ENCODE data around the gene CASP1. TPM values are rescaled to one million over a fixed set of nuclear protein-coding genes. Genes with fewer than 3 reads are reported as not detected.
"Not testable (repeated sequence)": the region's sequence is repeated elsewhere in the genome, so short reads cannot be mapped to it uniquely, and the experiment has no call there.

Gene CASP1
- total and polyA plus RNA-seq, 5 donors from 2014 or later = 67.5 to 208 (median 110) TPM

GRCh38 chr11:105073456-105074165, 38.7 kb upstream of the CASP1 start:
- H3K27me3 Mint-ChIP-seq = peaks cover 5% of the 10 kb centered on the region
- Histone ChIP-seq H3K27ac (ENCODE audit: insufficient read depth, low read length, poor library complexity, severe bottlenecking) (no peak overlapping the region), H3K4me1 (ENCODE audit: control insufficient read depth, insufficient read depth, low read length, poor library complexity, severe bottlenecking) (peaks cover 28% of the 10 kb centered on the region), H3K27me3 (ENCODE audit: control insufficient read depth, insufficient read depth, low read length) (no peaks in the 10 kb centered on the region), H3K4me3 (ENCODE audit: low read depth, low read length) (no peak overlapping the region), H3K9me3 (ENCODE audit: control insufficient read depth in 2 of 2, low read length in 2 of 2) (no peaks in the 10 kb centered on the region), H3K36me3 (ENCODE audit: control insufficient read depth, insufficient read depth, low read length) (peaks cover 3% of the 10 kb centered on the region)
- DNase-seq (no peak), ATAC-seq (ENCODE audit: low read depth in 2 of 2) (no peak)
- peaks cover 6% of the 10 kb centered on the region for H3K36me3 Mint-ChIP-seq
- H3K9me3 Mint-ChIP-seq = peaks cover 0 to 1% (median 0%) of the 10 kb centered on the region in 7 donors
- H3K27ac Mint-ChIP-seq = peak overlapping the region in 1 of 3 donors; percentile 11
- H3K4me1 Mint-ChIP-seq = peaks cover 14 to 40% (median 30%) of the 10 kb centered on the region in 4 donors
- no peak overlapping the region for H3K4me3 Mint-ChIP-seq

- not testable (repeated sequence) for DNase-seq; H3K4me3 ChIP-seq (ENCODE audit: low read depth, low read length); H3K27ac Mint-ChIP-seq; H3K27me3 Mint-ChIP-seq; ATAC-seq (ENCODE audit: low read depth in 2 of 2); H3K4me3 Mint-ChIP-seq; H3K9me3 Mint-ChIP-seq; H3K27me3 ChIP-seq (ENCODE audit: control insufficient read depth, insufficient read depth, low read length); H3K9me3 ChIP-seq (ENCODE audit: control insufficient read depth in 2 of 2, low read length in 2 of 2)
- Histone ChIP-seq H3K4me1 (ENCODE audit: control insufficient read depth, insufficient read depth, low read length, poor library complexity, severe bottlenecking) (peaks cover 36% of the 10 kb centered on the region), H3K27ac (ENCODE audit: insufficient read depth, low read length, poor library complexity, severe bottlenecking) (peak overlapping the region; percentile 78), H3K36me3 (ENCODE audit: control insufficient read depth, insufficient read depth, low read length) (peaks cover 11% of the 10 kb centered on the region)
- Mint-ChIP-seq H3K36me3 (peaks cover 15% of the 10 kb centered on the region), H3K4me1 (peaks cover 24 to 48% (median 32%) of the 10 kb centered on the region in 4 donors)
These were observed 37.1 kb upstream of the CASP1 start for GRCh38 chr11:105072080-105072479.

- H3K9me3 Mint-ChIP-seq = peaks cover 0 to 3% (median 0%) of the 10 kb centered on the region in 7 donors
- Histone ChIP-seq H3K9me3 (ENCODE audit: control insufficient read depth in 2 of 2, low read length in 2 of 2) (no peaks in the 10 kb centered on the region), H3K27ac (ENCODE audit: insufficient read depth, low read length, poor library complexity, severe bottlenecking) (peak overlapping the region; percentile 78), H3K4me3 (ENCODE audit: low read depth, low read length) (peak overlapping the region; percentile 91), H3K36me3 (ENCODE audit: control insufficient read depth, insufficient read depth, low read length) (peaks cover 16% of the 10 kb centered on the region), H3K27me3 (ENCODE audit: control insufficient read depth, insufficient read depth, low read length) (no peaks in the 10 kb centered on the region), H3K4me1 (ENCODE audit: control insufficient read depth, insufficient read depth, low read length, poor library complexity, severe bottlenecking) (peaks cover 42% of the 10 kb centered on the region)
- DNase-seq (peak in 2 of 3 donors; percentile 70 to 84), ATAC-seq (ENCODE audit: low read depth in 2 of 2) (peak; percentile 56 to 68)
- H3K36me3 Mint-ChIP-seq = peaks cover 23% of the 10 kb centered on the region
- H3K27me3 Mint-ChIP-seq = peaks cover 5% of the 10 kb centered on the region
- H3K27ac Mint-ChIP-seq = peak overlapping the region; percentile 96 to 100 (median 96)
- peak overlapping the region; percentile 91 to 99 (median 96) for H3K4me3 Mint-ChIP-seq
- peaks cover 31 to 55% (median 36%) of the 10 kb centered on the region in 4 donors for H3K4me1 Mint-ChIP-seq
These were observed 36.3 kb upstream of the CASP1 start for GRCh38 chr11:105071089-105071732.

DNA sequence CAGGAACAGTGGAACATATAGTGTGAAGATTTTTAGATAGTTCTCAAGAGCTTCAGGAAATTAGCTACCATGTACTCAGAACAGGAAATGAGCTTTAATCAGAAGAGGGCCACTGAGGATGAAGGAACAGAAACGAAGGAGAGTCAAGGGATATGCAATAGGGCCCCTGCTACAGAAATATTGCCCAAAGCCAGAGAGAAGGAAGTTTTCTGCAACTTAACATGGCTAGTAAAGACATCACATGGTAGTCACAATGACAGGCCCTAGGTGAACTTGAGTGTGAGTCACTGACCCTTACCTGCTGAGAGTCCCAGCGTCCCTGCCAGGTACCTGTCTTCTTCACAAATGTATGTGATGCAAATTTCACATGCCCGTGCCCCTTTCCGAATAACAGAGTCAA, 35.4 kb upstream of the CASP1 start:
- Histone ChIP-seq H3K27ac (ENCODE audit: insufficient read depth, low read length, poor library complexity, severe bottlenecking) (peak overlapping the region; percentile 78), H3K4me1 (ENCODE audit: control insufficient read depth, insufficient read depth, low read length, poor library complexity, severe bottlenecking) (peaks cover 45% of the 10 kb centered on the region), H3K9me3 (ENCODE audit: control insufficient read depth in 2 of 2, low read length in 2 of 2) (no peaks in the 10 kb centered on the region), H3K4me3 (ENCODE audit: low read depth, low read length) (peak overlapping the region; percentile 91), H3K27me3 (ENCODE audit: control insufficient read depth, insufficient read depth, low read length) (no peaks in the 10 kb centered on the region), H3K36me3 (ENCODE audit: control insufficient read depth, insufficient read depth, low read length) (peaks cover 20% of the 10 kb centered on the region)
- Mint-ChIP-seq H3K9me3 (peaks cover 0 to 3% (median 0%) of the 10 kb centered on the region in 7 donors), H3K4me1 (peaks cover 36 to 64% (median 43%) of the 10 kb centered on the region in 4 donors), H3K27ac (peak overlapping the region; percentile 96 to 100 (median 96)), H3K4me3 (peak overlapping the region; percentile 91 to 99 (median 96)), H3K36me3 (peaks cover 32% of the 10 kb centered on the region), H3K27me3 (peaks cover 5% of the 10 kb centered on the region)
- DNase-seq = peak in 2 of 3 donors; percentile 36 to 63
- peak; percentile 58 to 69 for ATAC-seq (ENCODE audit: low read depth in 2 of 2)

- Mint-ChIP-seq H3K27ac (peak overlapping the region; percentile 96 to 100 (median 96)), H3K36me3 (peaks cover 36% of the 10 kb centered on the region), H3K4me1 (peaks cover 41 to 69% (median 47%) of the 10 kb centered on the region in 4 donors), H3K4me3 (peak overlapping the region; percentile 91 to 99 (median 96))
- not testable (repeated sequence) for H3K27me3 Mint-ChIP-seq; H3K9me3 Mint-ChIP-seq; DNase-seq; H3K27me3 ChIP-seq (ENCODE audit: control insufficient read depth, insufficient read depth, low read length); H3K9me3 ChIP-seq (ENCODE audit: control insufficient read depth in 2 of 2, low read length in 2 of 2)
- peak in 1 of 2 donors; percentile 33 for ATAC-seq (ENCODE audit: low read depth in 2 of 2)
- Histone ChIP-seq H3K36me3 (ENCODE audit: control insufficient read depth, insufficient read depth, low read length) (peaks cover 26% of the 10 kb centered on the region), H3K4me1 (ENCODE audit: control insufficient read depth, insufficient read depth, low read length, poor library complexity, severe bottlenecking) (peaks cover 45% of the 10 kb centered on the region), H3K4me3 (ENCODE audit: low read depth, low read length) (peak overlapping the region; percentile 91), H3K27ac (ENCODE audit: insufficient read depth, low read length, poor library complexity, severe bottlenecking) (peak overlapping the region; percentile 78)
These were observed 34.8 kb upstream of the CASP1 start for GRCh38 chr11:105069749-105070148.

DNA sequence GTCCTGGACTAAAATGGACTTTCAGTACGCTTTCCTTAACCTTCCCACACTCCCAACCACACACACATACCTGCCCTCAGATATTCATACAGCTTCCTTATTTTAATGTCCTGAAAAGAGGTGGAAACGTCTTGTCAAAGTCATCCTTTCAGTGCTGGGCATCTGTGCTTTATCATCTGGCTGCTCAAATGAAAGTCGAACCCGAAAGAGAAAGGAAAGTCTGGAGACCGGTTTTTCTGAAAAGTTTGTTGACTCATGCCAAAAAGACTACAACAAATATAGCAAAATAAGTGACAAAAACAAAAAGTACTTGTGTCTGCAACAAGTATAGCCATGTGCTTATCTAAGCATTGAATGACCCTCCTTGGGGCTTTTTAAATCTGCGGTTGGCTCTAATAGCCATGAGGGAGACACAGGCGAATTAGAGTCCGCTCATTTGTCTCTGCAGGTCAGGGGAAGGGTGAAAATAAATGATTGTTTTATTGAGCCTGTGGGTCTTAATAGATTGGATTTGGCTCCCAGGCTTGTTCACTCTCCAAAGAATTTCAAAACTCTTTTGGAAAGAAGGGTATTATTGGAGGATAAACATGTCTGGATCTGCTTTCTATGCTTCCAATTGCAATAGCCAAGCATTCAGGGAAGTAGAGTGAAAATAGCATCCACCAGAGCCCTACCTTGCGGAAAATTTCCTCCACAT, 28.4 kb upstream of the CASP1 start:
- DNase-seq; H3K9me3 Mint-ChIP-seq; H3K27me3 Mint-ChIP-seq; H3K27ac Mint-ChIP-seq; H3K9me3 ChIP-seq (ENCODE audit: control insufficient read depth in 2 of 2, low read length in 2 of 2); H3K27me3 ChIP-seq (ENCODE audit: control insufficient read depth, insufficient read depth, low read length); ATAC-seq (ENCODE audit: low read depth in 2 of 2); H3K27ac ChIP-seq (ENCODE audit: insufficient read depth, low read length, poor library complexity, severe bottlenecking); H3K4me3 ChIP-seq (ENCODE audit: low read depth, low read length): not testable (repeated sequence)
- Mint-ChIP-seq H3K4me3 (peak overlapping the region in 1 of 4 donors; percentile 71), H3K4me1 (peaks cover 31 to 60% (median 39%) of the 10 kb centered on the region in 4 donors), H3K36me3 (peaks cover 70% of the 10 kb centered on the region)
- peaks cover 50% of the 10 kb centered on the region for H3K36me3 ChIP-seq (ENCODE audit: control insufficient read depth, insufficient read depth, low read length)
- peaks cover 23% of the 10 kb centered on the region for H3K4me1 ChIP-seq (ENCODE audit: control insufficient read depth, insufficient read depth, low read length, poor library complexity, severe bottlenecking)

GRCh38 chr11:105057432-105057831, 22.5 kb upstream of the CASP1 start:
- Histone ChIP-seq H3K4me3 (ENCODE audit: low read depth, low read length) (no peak overlapping the region), H3K27ac (ENCODE audit: insufficient read depth, low read length, poor library complexity, severe bottlenecking) (no peak overlapping the region), H3K9me3 (ENCODE audit: control insufficient read depth in 2 of 2, low read length in 2 of 2) (no peaks in the 10 kb centered on the region), H3K27me3 (ENCODE audit: control insufficient read depth, insufficient read depth, low read length) (no peaks in the 10 kb centered on the region), H3K36me3 (ENCODE audit: control insufficient read depth, insufficient read depth, low read length) (peaks cover 12% of the 10 kb centered on the region), H3K4me1 (ENCODE audit: control insufficient read depth, insufficient read depth, low read length, poor library complexity, severe bottlenecking) (no peaks in the 10 kb centered on the region)
- H3K36me3 Mint-ChIP-seq = peaks cover 24% of the 10 kb centered on the region
- H3K27ac Mint-ChIP-seq = no peak overlapping the region
- H3K4me1 Mint-ChIP-seq = peaks cover 0 to 16% (median 1%) of the 10 kb centered on the region in 4 donors
- H3K4me3 Mint-ChIP-seq = no peak overlapping the region
- no peak for ATAC-seq (ENCODE audit: low read depth in 2 of 2)
- DNase-seq = no peak
- no peaks in the 10 kb centered on the region for H3K27me3 Mint-ChIP-seq
- H3K9me3 Mint-ChIP-seq = peaks cover 0 to 4% (median 0%) of the 10 kb centered on the region in 7 donors

All from CD4-positive, CD25-positive, alpha-beta regulatory T cell (primary cell).